GM12878 (cell line): Measurements from ENCODE around the gene NUBP1. TPM values are rescaled to one million over a fixed set of nuclear protein-coding genes. Genes with fewer than 3 reads are reported as not detected.

Experiments used
- ATF2 ChIP-seq: IDR thresholded peaks from 2 replicates; pipeline ENCODE4 v1.6.1; 2012; ENCODE audit warnings: low read length, inconsistent platforms
- CHD2 ChIP-seq: IDR thresholded peaks from 2 replicates; pipeline ENCODE4 v1.6.1; 2011; ENCODE audit warnings: low read depth, low read length, improper control_type of control experiment, borderline replicate concordance
- IRF4 ChIP-seq: IDR thresholded peaks from 2 replicates; pipeline ENCODE4 v1.6.1; 2011; ENCODE audit warnings: low read depth, low read length
- KDM1A ChIP-seq: fragments of 200-600 bp; sonication (generic); IDR thresholded peaks from 2 replicates; pipeline ENCODE4 v1.6.1; 2016; ENCODE audit warnings: borderline replicate concordance
- MAX ChIP-seq: IDR thresholded peaks from 2 replicates; pipeline ENCODE4 v1.6.1; 2012; ENCODE audit warnings: low read depth, low read length, improper control_type of control experiment
- MTA3 ChIP-seq: IDR thresholded peaks from 2 replicates; pipeline ENCODE4 v1.6.1; 2012; ENCODE audit warnings: low read length, inconsistent platforms, borderline replicate concordance
- PML ChIP-seq: IDR thresholded peaks from 2 replicates; pipeline ENCODE4 v1.6.1; 2012; ENCODE audit warnings: low read length, inconsistent platforms
- ZBTB11 ChIP-seq: fragments of 450-650 bp; formaldehyde crosslinking; IDR thresholded peaks from 2 replicates; pipeline ENCODE4 v1.5.0; 2022; ENCODE audit warnings: mild to moderate bottlenecking, missing genetic modification characterization
- polyA plus RNA-seq, 11 experiments: library from polyadenylated mRNA; depleted of rRNA in 4 of 11; unstranded in 6 of 11; stranded (reverse) in 5 of 11; fragments of >200 nt; fragmentation: Nextera tagmentation in 4 of 11; fragmentation: Illumina TruSeq in 1 of 11; extraction: Ambion mirVana in 4 of 11; extraction: Trizol in 1 of 11; gene quantifications; 1 replicate in 1 of 11; 2 replicates in 10 of 11; pipeline versions ENCODE4 v1.2.1 to v1.2.3, GENCODE V29; 2011 to 2016; ENCODE audit warnings: inconsistent platforms in 2 of 11, missing spikeins in 2 of 11, low read depth in 1 of 11
- total RNA-seq, 4 experiments: library from RNA; depleted of rRNA in 3 of 4; stranded (reverse); fragments of >200 nt in 3 of 4; fragmentation: Illumina TruSeq in 1 of 4; extraction: Trizol in 1 of 4; gene quantifications; 2 replicates each; pipeline versions ENCODE4 v1.2.1 to v1.2.3, GENCODE V29; 2013 to 2021

Gene NUBP1
- total and polyA plus RNA-seq, 10 of the 15 experiments (the other 5 are each of a cell fraction or from before 2014, with no cell fraction given): 31.0 to 74.9 (median 58.3) TPM

- TF ChIP-seq MTA3 (no peak), KDM1A (no peak), ZBTB11 (no peak), IRF4 (no peak), PML (no peak), MAX (no peak), ATF2 (no peak), CHD2 (no peak)
These were observed 17.7 kb downstream of the NUBP1 start (continued) for GRCh38 chr16:10761373-10761772.
